GM18858 (cell line): Measurements from ENCODE around the gene ASB7.

ENCODE experiments used
- ATAC-seq: cut with Tn5 transposase; IDR thresholded peaks from one replicate; pipeline ENCODE4 v1.9.1; 2021; ENCODE audit not compliant: unreplicated experiment

Gene ASB7

GRCh38 chr15:100596792-100597191, 5.6 kb upstream of the ASB7 start:
- peak; percentile 78 for ATAC-seq

- no peak for ATAC-seq
These were observed 4.5 kb upstream of the ASB7 start for GRCh38 chr15:100597862-100598261.

- ATAC-seq, result no peak
These were observed 3.7 kb upstream of the ASB7 start for GRCh38 chr15:100598655-100599054.

- no peak for ATAC-seq
These were observed 1.2 kb upstream of the ASB7 start for GRCh38 chr15:100601163-100601562.

GRCh38 chr15:100601617-100602063, 749 bp upstream of the ASB7 start:
- no peak for ATAC-seq

GRCh38 chr15:100602823-100603393, 519 bp downstream of the ASB7 start:
- peak; percentile 47 for ATAC-seq

- ATAC-seq, result no peak
These were observed 10.2 kb downstream of the ASB7 start for GRCh38 chr15:100612539-100612938.

GRCh38 chr15:100613208-100613607, 10.8 kb downstream of the ASB7 start:
- ATAC-seq, result no peak

GRCh38 chr15:100614336-100614735, 11.9 kb downstream of the ASB7 start:
- ATAC-seq, result no peak

- ATAC-seq, result no peak
These were observed 12.5 kb downstream of the ASB7 start for GRCh38 chr15:100614918-100615317.

GRCh38 chr15:100615801-100616200, 13.4 kb downstream of the ASB7 start:
- no peak for ATAC-seq

- no peak for ATAC-seq
These were observed 14.3 kb downstream of the ASB7 start for GRCh38 chr15:100616700-100617099.

- no peak for ATAC-seq
These were observed 20.9 kb downstream of the ASB7 start for GRCh38 chr15:100623301-100623700.

- ATAC-seq, result no peak
These were observed 25.5 kb downstream of the ASB7 start for GRCh38 chr15:100627789-100628395.

- no peak for ATAC-seq
These were observed 26.4 kb downstream of the ASB7 start for GRCh38 chr15:100628746-100629145.

- no peak for ATAC-seq
These were observed 29.4 kb downstream of the ASB7 start for GRCh38 chr15:100631831-100632230.

- no peak for ATAC-seq
These were observed 31.3 kb downstream of the ASB7 start for GRCh38 chr15:100633763-100634075.

- no peak for ATAC-seq
These were observed 33.1 kb downstream of the ASB7 start for GRCh38 chr15:100635406-100636071.

- ATAC-seq, result no peak
These were observed 35.9 kb downstream of the ASB7 start for GRCh38 chr15:100638177-100638730.

GRCh38 chr15:100642213-100642949, 40.0 kb downstream of the ASB7 start:
- ATAC-seq, result no peak

GRCh38 chr15:100642950-100643338, 40.6 kb downstream of the ASB7 start:
- no peak for ATAC-seq

- ATAC-seq, result no peak
These were observed 43.3 kb downstream of the ASB7 start for GRCh38 chr15:100645671-100646070.
